ENCODE measurements around the gene DSTN. TPM values are rescaled to one million over a fixed set of nuclear protein-coding genes. Genes with fewer than 3 reads are reported as not detected.

Gene DSTN
- total and polyA plus RNA-seq, 10 donors, result 62.0 to 157 (median 98.5) TPM

DNA sequence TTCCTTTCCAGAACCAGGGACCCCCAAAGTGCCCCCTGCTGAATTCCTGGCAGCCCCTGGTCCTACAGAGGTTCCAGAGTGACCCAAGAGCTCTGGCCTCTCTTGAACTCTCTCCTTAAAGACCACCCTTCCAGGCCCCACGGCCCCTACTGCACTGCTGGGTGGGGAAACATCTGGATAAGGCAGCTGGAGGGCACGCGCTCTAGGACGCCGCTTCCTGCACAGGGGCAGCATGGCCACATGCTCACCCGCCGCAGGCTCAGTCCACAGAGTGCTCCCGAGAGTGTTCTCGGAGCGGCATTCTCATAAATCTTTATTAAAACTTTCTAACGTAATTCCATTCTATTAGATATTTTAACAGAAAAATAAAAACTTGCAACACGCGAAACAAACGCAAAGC, 75.1 kb downstream of the DSTN start:
- peaks cover 21 to 76% (median 47%) of the 10 kb centered on the region in 6 donors for H3K4me1 ChIP-seq
- peak; percentile 64 for DNase-seq
- no peaks in the 10 kb centered on the region for H3K27me3 ChIP-seq (replicated peaks in 1 of 7)
- TF ChIP-seq, protein P1, sequence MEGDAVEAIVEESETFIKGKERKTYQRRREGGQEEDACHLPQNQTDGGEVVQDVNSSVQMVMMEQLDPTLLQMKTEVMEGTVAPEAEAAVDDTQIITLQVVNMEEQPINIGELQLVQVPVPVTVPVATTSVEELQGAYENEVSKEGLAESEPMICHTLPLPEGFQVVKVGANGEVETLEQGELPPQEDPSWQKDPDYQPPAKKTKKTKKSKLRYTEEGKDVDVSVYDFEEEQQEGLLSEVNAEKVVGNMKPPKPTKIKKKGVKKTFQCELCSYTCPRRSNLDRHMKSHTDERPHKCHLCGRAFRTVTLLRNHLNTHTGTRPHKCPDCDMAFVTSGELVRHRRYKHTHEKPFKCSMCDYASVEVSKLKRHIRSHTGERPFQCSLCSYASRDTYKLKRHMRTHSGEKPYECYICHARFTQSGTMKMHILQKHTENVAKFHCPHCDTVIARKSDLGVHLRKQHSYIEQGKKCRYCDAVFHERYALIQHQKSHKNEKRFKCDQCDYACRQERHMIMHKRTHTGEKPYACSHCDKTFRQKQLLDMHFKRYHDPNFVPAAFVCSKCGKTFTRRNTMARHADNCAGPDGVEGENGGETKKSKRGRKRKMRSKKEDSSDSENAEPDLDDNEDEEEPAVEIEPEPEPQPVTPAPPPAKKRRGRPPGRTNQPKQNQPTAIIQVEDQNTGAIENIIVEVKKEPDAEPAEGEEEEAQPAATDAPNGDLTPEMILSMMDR (IDR thresholded peaks at IDR 0.05 in 8 of 11, conservative IDR thresholded peaks at IDR 0.05 in 3 of 11), result no peak
- no peak for TF ChIP-seq POLR2A (IDR thresholded peaks at IDR 0.05)
- TF ChIP-seq POLR2AphosphoS5 (IDR thresholded peaks at IDR 0.05), result no peak
- no peak overlapping the region for H3K4me3 ChIP-seq
- peaks cover 0 to 42% (median 29%) of the 10 kb centered on the region in 6 donors for H3K36me3 ChIP-seq
- H3K9me3 ChIP-seq, result no peaks in the 10 kb centered on the region
- WGBS, 5 donors, result 92 to 96% (median 95%) methylated on average over 14 of the region's 14 CpGs
- intact Hi-C loops (cut with DNase I; ENCODE audit: low total_unique reads), result no loop called here
- H3K27ac ChIP-seq, result no peak overlapping the region

GRCh38 chr20:17645546-17646208, 75.8 kb downstream of the DSTN start:
- DNase-seq, result peak; percentile 65
- peaks cover 0 to 35% (median 23%) of the 10 kb centered on the region in 6 donors for H3K36me3 ChIP-seq
- H3K27me3 ChIP-seq (replicated peaks in 1 of 7), result no peaks in the 10 kb centered on the region
- no peak overlapping the region for H3K4me3 ChIP-seq
- H3K27ac ChIP-seq, result no peak overlapping the region
- WGBS, 5 donors, result 89 to 97% (median 90%) methylated on average over 10 of the region's 10 CpGs
- TF ChIP-seq POLR2AphosphoS5 (IDR thresholded peaks at IDR 0.05) (no peak), POLR2A (IDR thresholded peaks at IDR 0.05) (no peak)
- TF ChIP-seq, protein P1 (IDR thresholded peaks at IDR 0.05 in 8 of 11, conservative IDR thresholded peaks at IDR 0.05 in 3 of 11), result no peak
- H3K4me1 ChIP-seq, result peaks cover 26 to 81% (median 53%) of the 10 kb centered on the region in 6 donors
- intact Hi-C loops (cut with DNase I; ENCODE audit: low total_unique reads), result no loop called here
- H3K9me3 ChIP-seq, result no peaks in the 10 kb centered on the region

- H3K9me3 ChIP-seq, result no peaks in the 10 kb centered on the region
- peak; percentile 38 for DNase-seq
- TF ChIP-seq, protein P1 (IDR thresholded peaks at IDR 0.05 in 8 of 11, conservative IDR thresholded peaks at IDR 0.05 in 3 of 11), result no peak
- TF ChIP-seq POLR2A (IDR thresholded peaks at IDR 0.05), result no peak
- H3K27me3 ChIP-seq (replicated peaks in 1 of 7), result no peaks in the 10 kb centered on the region
- intact Hi-C loops (cut with DNase I; ENCODE audit: low total_unique reads), result no loop called here
- peak overlapping the region in 1 of 8 donors; percentile 13 for H3K27ac ChIP-seq
- H3K4me1 ChIP-seq, result peaks cover 31 to 81% (median 57%) of the 10 kb centered on the region in 6 donors
- no peak overlapping the region for H3K4me3 ChIP-seq
- WGBS, 5 donors, result 65 to 83% (median 72%) methylated on average over 14 of the region's 14 CpGs
- H3K36me3 ChIP-seq, result peaks cover 0 to 28% (median 16%) of the 10 kb centered on the region in 6 donors
Measured at GRCh38 chr20:17646209-17646960, 76.5 kb downstream of the DSTN start.

DNA sequence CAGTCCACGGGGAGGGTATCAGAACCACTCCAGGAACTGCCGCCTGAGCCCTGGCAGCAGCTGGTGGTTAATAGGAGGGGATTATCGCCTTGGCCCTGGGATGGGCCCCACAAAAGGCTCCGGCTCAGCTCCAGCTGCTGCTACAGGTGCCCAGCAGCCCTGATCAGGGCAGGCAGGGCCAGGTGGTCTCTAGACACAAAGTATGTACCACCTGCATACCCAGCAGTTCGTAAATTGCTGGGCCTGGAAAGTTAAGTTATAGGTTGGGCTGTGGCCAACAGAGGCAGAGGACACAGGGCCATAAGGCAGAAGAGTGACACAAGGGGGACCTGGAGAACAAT, 77.1 kb downstream of the DSTN start:
- peak overlapping the region in 1 of 8 donors; percentile 13 for H3K27ac ChIP-seq
- WGBS, 5 donors, result 62 to 70% (median 66%) methylated on average over 5 of the region's 5 CpGs
- H3K9me3 ChIP-seq, result no peaks in the 10 kb centered on the region
- intact Hi-C loops (cut with DNase I; ENCODE audit: low total_unique reads), result no loop called here
- H3K4me1 ChIP-seq, result peaks cover 33 to 81% (median 60%) of the 10 kb centered on the region in 6 donors
- DNase-seq, result peak; percentile 23
- H3K27me3 ChIP-seq (replicated peaks in 1 of 7), result no peaks in the 10 kb centered on the region
- no peak for TF ChIP-seq POLR2AphosphoS5 (IDR thresholded peaks at IDR 0.05)
- TF ChIP-seq POLR2A (IDR thresholded peaks at IDR 0.05), result no peak
- TF ChIP-seq, protein P1 (IDR thresholded peaks at IDR 0.05 in 8 of 11, conservative IDR thresholded peaks at IDR 0.05 in 3 of 11), result no peak
- H3K36me3 ChIP-seq, result peaks cover 0 to 26% (median 11%) of the 10 kb centered on the region in 6 donors
- H3K4me3 ChIP-seq, result no peak overlapping the region
